NCI-H526 treated with DMSO at 0.1 percent for 48 hours (cell line): ENCODE measurements around the gene TMEM74B.
A peak's percentile ranks its signal among the peaks of the same experiment; 100 is the strongest.

Experiments
- DNase-seq: peaks from one replicate; lab custom pipeline; 2025; lab: John Stamatoyannopoulos, UW

TMEM74B gene

DNA sequence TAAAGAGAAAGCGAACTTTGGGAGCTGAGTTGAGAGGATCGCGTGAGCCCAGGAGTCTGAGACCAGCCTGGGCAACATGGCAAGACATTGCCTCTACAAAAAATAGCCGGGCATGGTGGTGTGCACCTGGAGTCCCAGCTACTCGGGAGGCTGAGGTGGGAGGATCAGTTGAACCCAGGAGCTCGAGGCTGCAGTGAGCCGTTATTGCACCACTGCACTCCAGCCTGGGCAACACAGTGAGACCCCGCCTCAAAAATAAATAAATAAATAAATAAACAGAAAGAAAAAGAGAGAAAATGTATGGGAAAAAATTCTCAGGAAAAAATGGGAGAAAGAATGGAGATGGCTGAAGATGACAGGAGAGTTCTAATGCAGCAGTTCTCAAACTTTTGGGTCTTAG is 21.0 kb upstream of the TMEM74B start:
- no peak for DNase-seq

DNA sequence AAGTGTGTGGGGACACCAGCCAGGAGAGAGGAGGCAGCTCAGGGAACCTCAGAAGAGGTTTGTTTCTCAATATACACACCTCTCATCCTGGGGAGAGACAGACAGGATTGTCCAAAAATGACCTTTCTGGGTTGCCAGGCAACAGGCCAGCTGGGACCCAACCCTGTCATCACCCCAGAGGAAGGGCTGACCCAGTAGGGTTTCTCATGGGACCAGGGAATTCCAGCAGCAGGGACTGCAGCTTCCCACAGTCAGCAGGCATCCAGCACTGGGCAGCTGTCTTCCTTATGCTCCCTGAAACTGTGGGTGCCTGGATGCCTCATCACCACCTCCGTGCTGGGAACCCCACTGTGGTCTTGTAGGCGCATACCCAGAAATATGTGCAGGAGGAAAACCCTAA is 19.8 kb upstream of the TMEM74B start:
- DNase-seq: no peak

DNA sequence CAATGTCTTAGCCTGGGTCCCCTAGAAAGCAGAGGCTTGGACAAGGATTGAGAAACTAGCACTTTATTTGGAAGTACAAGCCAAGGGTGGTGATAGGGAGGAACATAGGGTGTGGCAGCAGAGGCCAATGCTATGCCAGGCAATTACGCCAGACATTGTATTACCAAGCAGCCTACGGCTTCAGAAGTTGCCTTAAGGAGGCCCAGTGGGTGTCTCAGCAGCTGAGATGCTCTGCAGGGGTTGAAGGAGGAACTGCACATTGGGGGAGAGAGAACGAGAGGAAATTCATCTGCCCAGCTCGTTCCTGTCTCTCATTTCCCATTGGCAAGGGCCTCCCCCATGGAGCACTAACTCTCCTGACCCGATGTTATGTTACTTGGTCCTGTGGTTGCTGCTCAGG is 19.3 kb upstream of the TMEM74B start:
- DNase-seq: no peak

DNA sequence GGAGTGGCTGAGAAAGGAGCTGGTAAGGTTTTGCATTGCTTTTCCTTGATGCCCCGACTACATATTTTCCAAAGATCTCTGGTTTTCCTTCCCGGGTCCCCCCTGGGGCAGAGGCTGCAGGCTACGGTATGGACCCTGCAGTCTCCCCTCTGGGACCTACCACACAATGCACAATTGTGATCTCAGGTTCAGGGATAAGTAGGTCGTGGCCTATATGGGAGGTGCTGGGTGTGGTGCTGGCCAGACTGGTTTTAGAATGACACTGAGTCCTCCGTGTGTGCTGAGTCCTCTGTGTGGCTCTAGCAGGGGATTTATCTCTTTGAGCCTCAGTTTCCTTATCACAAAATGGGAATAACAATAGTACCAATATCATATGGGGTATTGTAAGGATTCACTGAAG is 18.8 kb upstream of the TMEM74B start:
- DNase-seq: no peak

DNA sequence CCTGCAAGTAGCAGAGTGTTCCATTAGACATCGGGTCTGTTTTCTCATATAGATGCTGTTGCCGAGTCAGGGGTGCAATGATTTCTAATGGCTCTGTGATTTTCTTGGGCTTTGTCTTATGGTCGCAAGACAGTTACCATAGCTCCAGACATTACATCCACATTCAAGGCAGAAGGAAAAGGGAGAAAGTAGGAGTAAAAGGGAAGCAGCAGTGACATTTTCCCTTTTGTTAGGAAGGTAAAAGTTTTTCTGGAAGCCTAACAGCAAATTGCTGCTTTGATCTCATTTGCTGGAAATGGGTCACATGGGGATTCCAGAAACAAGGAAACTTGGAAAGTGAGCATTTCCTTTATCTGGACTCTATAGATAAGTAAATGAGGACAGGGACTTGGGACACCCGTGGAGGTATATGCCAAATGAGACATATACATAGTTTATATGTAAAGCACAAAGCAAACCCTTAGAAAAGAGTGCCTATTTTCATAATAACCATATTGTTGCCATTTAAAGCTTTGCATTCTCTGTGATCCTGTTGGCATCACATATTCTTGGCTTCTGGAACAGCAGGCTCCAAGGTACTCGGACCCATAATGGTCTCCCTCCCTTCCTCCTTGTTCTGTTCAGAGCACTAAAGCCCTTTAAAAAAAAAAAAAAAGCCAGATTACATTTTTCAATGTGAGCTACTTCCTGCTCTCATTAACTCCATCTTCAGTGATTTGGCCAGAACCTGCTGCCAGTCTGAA is 18.2 kb upstream of the TMEM74B start, which contains the start of gene C20orf202:
C20orf202 (plus strand) TSS at position 693 of the 743 bp plus-strand sequence. CDS start 132 bp downstream, outside the sequence.
- no peak for DNase-seq

DNA sequence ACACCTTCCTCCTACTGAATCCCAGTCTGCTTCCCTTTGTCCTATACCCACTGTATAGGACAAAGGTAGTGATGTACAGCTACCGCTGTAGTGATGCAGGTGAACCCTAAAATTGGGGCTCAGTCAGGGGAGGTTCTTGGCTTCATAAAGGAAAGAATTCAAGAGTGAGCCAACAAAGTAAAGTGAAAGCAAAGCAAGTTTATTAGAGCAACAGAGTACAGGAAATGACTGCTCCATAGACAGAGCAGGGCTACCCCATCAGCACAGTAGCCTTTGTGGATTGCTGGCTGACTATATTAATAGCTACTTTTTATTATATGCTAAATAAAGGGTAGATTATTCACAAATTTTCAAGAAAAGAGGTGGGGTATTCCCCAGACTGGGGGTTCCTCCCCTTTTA is 15.2 kb upstream of the TMEM74B start:
- no peak for DNase-seq

DNA sequence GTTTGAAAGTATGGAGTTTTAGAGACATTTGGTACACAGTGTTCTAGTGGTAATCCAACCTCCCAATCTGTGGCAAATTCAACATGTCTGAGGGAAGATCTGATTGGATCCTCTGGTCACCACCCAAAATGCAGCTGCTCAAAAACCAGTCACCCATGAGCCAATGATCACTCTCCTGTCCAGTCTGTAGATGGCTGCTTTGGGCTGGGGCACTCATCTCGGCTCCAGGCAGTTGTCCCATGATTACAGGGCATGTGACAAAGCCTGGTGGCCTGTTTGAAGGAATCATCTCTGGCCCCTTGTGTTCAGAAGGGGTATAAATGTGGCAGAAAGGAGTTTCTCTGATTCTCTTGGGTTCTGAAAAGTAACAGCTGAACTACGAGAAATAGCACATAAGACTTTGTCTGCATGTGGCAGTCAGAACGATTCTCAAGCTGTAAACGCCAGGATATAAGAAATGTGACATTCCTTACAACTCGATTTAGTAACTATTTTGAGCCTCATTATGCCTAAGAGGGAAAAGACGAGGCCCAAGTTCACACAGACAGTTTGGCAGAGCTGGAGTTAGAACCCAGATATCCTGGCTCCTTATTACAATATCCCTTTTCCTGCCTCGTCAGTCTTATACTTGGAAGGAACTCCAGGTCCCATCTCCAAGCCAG is 14.6 kb upstream of the TMEM74B start:
- no peak for DNase-seq

DNA sequence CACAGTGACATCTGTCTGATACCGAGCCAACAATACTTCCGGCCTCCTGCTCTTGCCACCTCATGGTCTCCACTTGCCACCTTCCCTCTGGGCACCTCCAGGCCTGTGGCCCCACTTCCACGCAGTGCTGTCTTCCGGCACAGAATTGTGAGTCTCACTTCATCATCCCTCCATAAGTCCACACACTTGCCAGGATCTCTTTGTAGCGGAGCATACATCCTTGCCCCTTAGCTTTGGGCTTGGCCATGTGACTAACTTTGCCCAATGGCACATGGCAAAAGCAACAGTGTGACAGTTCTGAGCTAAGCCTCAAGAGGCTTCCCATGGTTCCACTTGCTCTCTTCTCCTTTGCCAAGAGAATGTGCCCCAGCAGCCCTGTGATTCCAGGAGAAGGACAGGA is 14.0 kb upstream of the TMEM74B start:
- no peak for DNase-seq

DNA sequence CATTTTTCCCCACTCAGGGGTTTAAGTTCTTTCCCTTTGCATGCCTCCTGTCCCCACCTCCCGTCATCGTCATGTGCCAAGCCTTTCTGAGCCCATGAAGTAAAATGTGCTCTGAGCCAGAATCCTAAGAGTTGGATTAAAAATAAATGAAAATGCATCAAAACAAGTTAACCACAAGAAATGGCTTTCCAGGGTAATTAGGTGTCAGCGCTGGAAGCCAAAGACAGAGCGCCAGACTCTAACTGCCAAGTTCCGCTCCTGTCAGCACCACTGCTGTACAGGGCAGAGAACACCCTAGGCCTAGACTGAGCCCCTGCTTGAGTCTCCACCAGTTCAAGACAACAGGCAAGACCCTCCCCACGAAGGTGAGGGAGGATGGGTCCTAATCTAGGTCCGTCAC is 13.0 kb upstream of the TMEM74B start:
- no peak for DNase-seq

DNA sequence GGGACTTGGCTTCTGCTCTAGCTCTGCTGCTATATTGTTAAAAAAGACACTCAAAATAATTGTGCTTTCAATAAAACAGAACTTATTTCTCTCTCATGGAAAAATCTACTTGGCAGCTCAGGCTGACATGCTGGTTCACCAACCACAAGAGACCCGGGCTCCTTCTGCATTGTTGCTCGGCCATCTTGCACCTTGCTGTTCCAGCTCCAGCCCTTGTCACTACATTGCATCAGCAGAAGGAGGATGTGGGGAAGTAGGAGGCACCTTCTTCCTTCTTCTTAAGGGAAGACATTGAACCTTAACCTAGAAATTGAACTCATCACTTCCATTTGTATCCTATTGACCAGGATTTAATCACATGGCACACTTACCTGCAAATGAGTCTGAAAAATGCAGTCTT is 11.9 kb upstream of the TMEM74B start:
- no peak for DNase-seq

DNA sequence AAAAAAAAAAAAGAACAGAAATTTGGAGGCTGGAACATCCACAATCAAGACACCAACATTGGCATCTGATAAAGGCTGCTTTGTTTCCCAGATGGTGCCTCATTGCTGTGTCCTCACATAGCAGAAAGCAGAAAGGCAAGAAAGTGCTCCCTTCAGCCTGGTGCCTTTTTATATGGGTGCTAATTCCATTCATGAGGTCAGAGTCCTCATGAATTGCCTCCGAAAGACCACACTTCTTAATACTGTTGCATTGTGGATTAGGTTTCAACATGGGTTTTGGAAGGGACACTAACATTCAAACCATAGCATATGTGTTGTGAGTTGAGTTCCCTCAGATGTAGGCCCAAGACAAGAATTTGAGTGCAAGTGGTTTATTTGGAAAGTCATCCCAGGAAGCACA is 10.4 kb upstream of the TMEM74B start:
- no peak for DNase-seq

DNA sequence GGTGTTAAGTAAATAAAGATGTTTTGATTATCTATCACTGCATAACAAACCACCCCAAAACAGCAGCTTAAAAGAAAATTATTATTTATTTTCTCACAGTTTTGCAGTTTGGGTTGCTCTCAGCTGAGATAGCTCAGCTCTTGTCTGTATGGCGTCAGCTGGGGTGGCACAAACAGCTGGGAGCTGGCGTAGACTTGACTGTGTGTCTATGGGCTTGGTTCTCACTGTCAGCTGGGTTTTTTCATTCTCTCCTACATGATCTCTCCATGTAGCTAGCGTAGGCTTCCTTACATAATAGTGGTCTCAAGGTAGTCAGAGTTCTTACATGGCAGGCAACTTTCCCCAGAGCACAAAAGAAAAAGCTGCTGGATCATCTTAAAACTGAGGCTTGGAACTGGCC is 6.5 kb upstream of the TMEM74B start:
- no peak for DNase-seq

DNA sequence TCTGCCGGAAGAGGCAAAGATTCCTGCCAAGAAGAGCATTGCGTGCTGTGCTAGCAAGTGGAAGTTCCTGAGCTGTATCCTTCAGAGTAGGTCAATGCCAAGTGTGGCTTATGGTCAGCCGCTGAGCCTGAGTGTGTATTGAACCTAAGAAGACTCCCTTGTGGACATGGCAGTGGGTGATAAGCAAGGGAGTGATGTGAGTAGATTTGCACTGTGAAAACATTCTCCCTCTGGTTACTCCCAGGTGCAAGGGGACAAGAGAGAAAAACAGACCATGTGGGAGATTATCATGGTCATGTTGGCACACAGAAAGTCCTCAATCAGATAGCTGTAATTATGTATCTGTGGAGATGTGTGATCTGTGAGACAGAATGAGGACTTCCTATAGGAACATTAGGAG is 6.1 kb upstream of the TMEM74B start:
- no peak for DNase-seq

DNA sequence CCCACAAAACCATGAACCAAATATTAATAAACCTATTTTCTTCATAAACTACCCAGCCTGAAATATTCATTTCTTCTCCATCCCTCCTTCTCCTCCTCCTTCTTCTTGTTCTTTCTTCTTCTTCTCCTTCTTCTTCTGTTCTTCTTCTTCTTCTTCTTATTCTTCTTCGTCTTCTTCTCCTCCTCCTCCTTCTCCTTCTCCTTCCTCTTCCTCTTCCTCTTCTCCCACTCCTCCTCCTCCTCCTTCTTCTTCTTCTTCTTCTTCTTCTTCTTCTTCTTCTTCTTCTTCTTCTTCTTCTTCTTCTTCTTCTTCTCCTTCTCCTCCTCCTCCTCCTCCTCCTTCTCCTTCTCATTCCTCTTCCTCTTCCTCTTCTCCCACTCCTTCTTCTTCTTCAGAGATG is 5.0 kb upstream of the TMEM74B start:
- no peak for DNase-seq

DNA sequence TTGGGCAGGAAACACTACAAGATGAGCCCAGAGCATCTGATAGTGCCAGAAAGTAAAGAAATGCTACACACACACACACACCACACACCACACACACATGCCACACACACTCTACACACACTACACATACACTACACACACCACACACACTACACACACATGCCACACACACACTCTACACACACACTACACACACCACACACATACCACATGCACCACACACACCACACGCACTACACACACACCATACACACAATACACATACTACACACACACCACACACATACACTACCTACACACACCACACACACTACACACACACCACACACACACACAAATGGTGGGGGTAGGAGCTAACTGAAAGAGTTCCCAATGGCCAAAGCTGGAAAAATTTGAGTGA is 3.6 kb upstream of the TMEM74B start:
- no peak for DNase-seq

DNA sequence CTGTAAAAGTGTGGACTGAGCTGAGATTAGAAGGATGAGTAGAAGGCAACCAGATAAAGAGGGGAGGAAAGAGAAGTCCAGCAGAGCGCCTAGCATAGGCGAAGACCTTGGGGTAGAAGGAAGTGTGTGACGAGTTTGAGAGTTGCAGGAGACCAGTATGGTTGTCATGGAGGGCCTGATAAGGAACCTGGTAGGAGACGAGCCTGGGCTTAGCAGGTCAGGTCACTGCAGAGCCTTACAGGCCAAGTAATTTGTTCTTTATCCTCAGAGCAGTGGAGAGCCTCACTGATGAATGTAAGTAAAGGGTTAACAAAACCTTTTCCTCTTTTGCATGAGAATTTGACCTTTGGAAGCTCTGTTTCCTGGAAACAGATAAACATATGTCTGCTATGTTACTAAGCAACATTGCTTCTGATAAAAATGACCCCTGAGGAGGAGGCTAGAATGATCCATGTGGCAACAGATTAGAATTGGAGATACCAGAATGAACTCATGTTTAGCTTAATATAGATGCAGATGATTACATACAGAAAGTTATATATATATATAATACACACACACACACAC is 2.9 kb upstream of the TMEM74B start:
- peak; percentile 72 for DNase-seq

DNA sequence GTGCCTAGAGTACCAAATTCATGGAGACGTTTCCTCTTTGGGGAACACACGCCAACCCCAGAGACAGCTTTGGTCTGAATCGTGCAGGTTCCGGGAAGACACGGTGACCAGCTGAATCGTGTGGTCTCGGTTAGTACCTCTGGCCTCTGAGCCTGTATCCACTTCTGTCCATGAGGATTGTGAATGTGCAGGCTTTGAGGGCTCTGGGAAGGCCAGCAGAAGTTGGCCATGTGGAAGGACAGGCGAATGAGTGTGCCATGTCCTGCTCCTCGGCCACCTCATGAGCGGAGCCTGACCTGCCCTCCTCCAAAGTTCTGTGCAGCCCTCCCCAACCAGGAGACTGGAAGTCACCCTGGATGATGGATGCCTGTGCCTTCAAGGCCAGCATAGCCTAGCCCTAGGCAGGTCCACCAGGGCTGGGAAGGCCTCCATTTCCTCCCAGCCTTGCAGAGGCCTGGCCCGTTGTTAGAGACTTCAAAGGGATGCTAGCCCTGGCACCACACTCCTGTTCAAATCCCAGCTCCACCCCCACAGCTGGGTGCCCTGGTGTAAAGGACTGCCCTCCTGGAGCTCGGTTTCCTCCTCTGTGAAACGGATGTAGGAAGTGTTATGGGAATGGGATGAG is 1.7 kb upstream of the TMEM74B start:
- DNase-seq: no peak

DNA sequence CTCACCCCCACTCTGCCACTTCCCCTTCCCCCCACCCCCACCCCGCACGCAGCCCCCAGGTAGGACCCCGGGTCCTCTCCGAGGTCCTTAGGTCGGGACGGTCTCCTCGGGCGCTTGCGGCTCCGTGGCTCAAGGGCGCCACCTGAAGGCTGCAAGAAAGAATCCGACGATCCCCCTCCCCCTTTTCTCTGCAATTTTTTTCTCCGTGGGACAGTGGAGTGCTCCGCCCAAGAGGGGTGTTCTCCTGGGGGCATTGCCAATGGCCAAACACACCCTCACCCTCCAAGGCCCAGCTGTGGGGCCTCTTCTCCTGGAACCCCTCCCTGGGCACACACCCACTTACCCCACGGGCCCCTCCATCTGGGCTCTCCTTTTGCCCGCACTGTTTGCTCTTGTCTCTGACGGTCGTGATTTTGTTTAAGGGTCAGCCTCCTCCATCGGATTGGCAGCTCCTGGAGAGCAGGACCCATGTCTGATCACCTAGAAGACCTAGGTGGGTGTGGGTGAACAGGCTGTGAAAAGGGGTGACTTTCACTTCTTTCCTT is 1.1 kb upstream of the TMEM74B start:
- peak; percentile 60 for DNase-seq

DNA sequence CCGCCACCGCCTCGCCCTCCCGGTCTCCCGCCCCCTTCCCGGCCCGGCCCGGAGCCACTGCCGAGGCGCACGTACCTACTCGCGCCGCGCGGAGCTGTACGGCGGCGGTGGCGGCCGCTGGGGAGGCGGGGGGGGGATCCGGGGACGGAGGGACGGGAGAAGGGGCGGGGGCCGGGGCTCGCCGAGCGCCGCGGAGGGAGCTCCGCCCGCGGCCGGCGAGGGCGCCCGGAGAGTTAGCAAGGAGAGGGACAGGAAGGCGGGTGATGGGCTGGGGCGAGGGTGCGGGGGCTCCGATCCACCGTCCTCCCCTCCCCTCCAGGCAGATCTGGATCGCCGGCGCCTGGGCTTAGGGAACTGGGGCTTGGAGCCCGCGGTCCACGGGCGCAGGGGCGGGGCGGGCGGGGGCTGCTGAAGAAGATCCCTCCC is 548 bp upstream of the TMEM74B start:
- peak; percentile 60 for DNase-seq

DNA sequence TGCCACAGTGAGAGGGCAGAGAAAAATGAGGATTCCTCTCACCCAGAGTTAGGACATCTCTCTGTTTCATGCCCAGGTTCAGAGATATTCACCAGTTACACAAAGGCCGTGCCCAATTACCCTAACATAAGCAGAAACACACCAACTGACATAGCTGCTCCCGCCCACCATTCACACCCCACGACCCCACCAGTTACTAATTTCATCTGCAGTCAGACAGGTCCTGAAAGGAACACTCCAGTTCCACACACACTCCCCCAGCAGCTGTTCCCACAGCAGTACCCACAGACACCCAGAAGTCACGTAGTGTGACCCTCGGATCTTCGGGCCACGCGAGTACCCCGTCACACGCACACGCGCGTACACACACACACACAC is 532 bp downstream of the TMEM74B start:
- DNase-seq: no peak

DNA sequence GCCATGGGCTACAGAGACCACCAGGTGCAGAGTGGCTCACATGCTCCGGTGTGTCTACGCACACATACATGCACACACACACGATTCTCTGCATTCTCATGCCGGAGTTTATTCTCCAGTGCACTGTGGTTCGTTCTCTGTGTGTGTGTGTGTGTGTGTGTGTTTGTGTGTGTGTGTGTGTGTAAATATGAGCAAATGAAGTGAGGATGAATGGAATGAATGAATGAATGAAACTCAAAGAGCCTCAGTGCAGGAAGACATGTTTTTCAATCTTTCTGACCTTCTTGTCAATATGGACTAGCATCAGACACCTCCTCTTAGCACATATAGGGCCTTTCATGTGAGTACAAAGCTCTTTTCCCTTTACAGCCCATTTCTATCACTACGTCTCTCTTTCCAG is 1.6 kb downstream of the TMEM74B start:
- DNase-seq: no peak

DNA sequence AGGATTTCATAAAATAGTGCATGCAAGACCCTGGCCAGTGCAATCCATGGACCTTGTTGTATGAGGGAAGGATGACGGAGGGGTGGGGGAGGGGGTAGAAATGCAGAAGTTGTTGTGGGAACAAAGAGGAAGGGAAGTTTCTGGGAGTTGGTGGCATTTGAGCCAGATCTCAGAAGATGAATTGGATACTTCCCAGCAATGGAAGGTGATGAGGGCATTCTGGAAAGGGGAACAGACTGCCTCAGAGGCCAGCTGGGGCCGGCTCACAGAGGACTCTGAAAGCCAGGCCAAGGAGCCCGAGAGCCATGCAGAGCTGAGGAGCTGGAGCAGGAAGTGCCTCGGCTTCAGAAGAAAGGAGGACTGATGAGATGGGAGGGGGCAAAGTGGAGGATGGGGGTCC is 2.7 kb downstream of the TMEM74B start:
- DNase-seq: no peak

DNA sequence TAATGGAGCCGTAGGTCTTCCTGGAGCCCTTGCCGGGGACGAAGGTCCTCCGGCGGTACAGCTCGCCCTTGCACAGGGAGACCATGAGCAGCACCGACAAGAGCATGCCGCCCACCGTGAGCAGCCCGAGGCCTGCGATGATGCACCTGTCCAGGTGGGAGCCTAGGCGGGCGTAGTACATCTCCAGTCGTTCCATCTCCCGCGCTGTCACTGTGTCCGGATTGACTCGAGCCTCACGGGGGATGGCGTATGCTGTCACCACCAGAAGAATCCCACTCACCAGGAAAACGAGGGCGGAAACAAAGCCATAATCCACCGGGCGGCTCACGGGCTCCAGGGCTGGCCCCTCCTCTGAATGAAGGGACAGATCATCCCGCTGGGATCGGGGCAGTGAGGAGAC is 3.8 kb downstream of the TMEM74B start:
- no peak for DNase-seq
